HL-60 (cell line): ENCODE results near the gene CIC.

ENCODE experiments used
- CTCF ChIP-seq: IDR thresholded peaks from one replicate; pipeline ENCODE4 v1.5.1; 2011; ENCODE audit warnings: low read length, control low read depth, inconsistent platforms; ENCODE audit not compliant: insufficient read depth
- GABPA ChIP-seq: IDR thresholded peaks from 2 replicates; pipeline ENCODE4 v1.6.1; 2012; ENCODE audit warnings: low read depth
- REST ChIP-seq: IDR thresholded peaks from 2 replicates; pipeline ENCODE4 v1.6.1; 2012; ENCODE audit warnings: low read depth; ENCODE audit not compliant: insufficient replicate concordance

GRCh38 chr19:42229855-42230351 lies 39.1 kb upstream of the CIC start:
- no peak for TF ChIP-seq REST
- no peak for TF ChIP-seq CTCF
- TF ChIP-seq GABPA, result no peak
